Loucy (cell line): Measurements from ENCODE around the gene P3H1.
"Not testable (repeated sequence)": the region's sequence is repeated elsewhere in the genome, so short reads cannot be mapped to it uniquely, and the experiment has no call there.

Experiments used
- H2AFZ ChIP-seq: fragments of 200-600 bp; sonication (generic); 2 replicates; pipeline ENCODE4 v1.6.0; 2016; ENCODE audit warnings: antibody characterized with exemption, mild to moderate bottlenecking, low read length, moderate library complexity
- H3F3A ChIP-seq: fragments of 200-600 bp; 2 replicates; pipeline ENCODE4 v1.6.0; 2016; ENCODE audit warnings: antibody characterized with exemption, low read depth, mild to moderate bottlenecking
- H3K27me3 ChIP-seq: fragments of 200-600 bp; sonication (generic); 2 replicates; pipeline ENCODE4 v1.6.1; 2014; ENCODE audit warnings: low read length, mild to moderate bottlenecking; ENCODE audit not compliant: insufficient read depth, poor library complexity, severe bottlenecking
- H3K36me3 ChIP-seq: fragments of 200-600 bp; sonication (generic); 2 replicates; pipeline ENCODE4 v1.6.1; 2016; ENCODE audit warnings: low read length; ENCODE audit not compliant: insufficient read depth
- H3K4me1 ChIP-seq: fragments of 200-600 bp; sonication (generic); 2 replicates; pipeline ENCODE4 v1.5.1; 2014; ENCODE audit warnings: low read length, mild to moderate bottlenecking; ENCODE audit not compliant: insufficient read depth, poor library complexity, severe bottlenecking
- H3K4me2 ChIP-seq: fragments of 200-600 bp; sonication (generic); 2 replicates; pipeline ENCODE4 v1.6.0; 2014; ENCODE audit warnings: antibody characterized with exemption, low read length, low read depth, mild to moderate bottlenecking; ENCODE audit not compliant: poor library complexity, severe bottlenecking
- H3K4me3 ChIP-seq: fragments of 200-600 bp; sonication (generic); 2 replicates; pipeline ENCODE4 v1.5.1; 2014; ENCODE audit warnings: low read length, mild to moderate bottlenecking, mixed read lengths; ENCODE audit not compliant: poor library complexity, severe bottlenecking
- H3K79me2 ChIP-seq: fragments of 200-600 bp; sonication (generic); 2 replicates; pipeline ENCODE4 v1.6.1; 2014; ENCODE audit warnings: low read length; ENCODE audit not compliant: insufficient read depth
- H3K9ac ChIP-seq: fragments of 200-600 bp; sonication (generic); 2 replicates; pipeline ENCODE4 v1.6.0; 2014; ENCODE audit warnings: mild to moderate bottlenecking, low read depth, low read length, moderate library complexity; ENCODE audit not compliant: poor library complexity, severe bottlenecking
- H3K9me2 ChIP-seq: fragments of 200-600 bp; sonication (generic); replicated peaks from 2 replicates; pipeline ENCODE4 v1.6.1; 2016; ENCODE audit warnings: low read depth, low read length, mixed read lengths
- H3K9me3 ChIP-seq: fragments of 200-600 bp; sonication (generic); 2 replicates; pipeline ENCODE4 v1.6.1; 2014; ENCODE audit warnings: mild to moderate bottlenecking, antibody characterized with exemption, low read length, low read depth; ENCODE audit not compliant: insufficient read depth
- H4K20me1 ChIP-seq: fragments of 200-600 bp; sonication (generic); 2 replicates; pipeline ENCODE4 v1.6.0; 2014; ENCODE audit warnings: antibody characterized with exemption, low read length, mild to moderate bottlenecking; ENCODE audit not compliant: insufficient read depth, poor library complexity, severe bottlenecking
- EZH2phosphoT487 ChIP-seq: fragments of 200-600 bp; IDR thresholded peaks from 2 replicates; pipeline ENCODE4 v1.6.1; 2018; ENCODE audit warnings: antibody characterized with exemption, mild to moderate bottlenecking, moderate library complexity, borderline replicate concordance
- TF ChIP-seq, protein P1 (sequence below): fragments of 200-600 bp; sonication (generic); conservative IDR thresholded peaks from 2 replicates; pipeline ENCODE4 v1.5.1; 2014; ENCODE audit warnings: mild to moderate bottlenecking, antibody characterized with exemption, low read length

P3H1 gene

GRCh38 chr1:42721926-42722325 is 44.9 kb downstream of the P3H1 start:
- H4K20me1 ChIP-seq, result no peaks in the 10 kb centered on the region
- H3K36me3 ChIP-seq, result peaks cover 15% of the 10 kb centered on the region; the same call in 1 of the 2 replicates
- TF ChIP-seq EZH2phosphoT487, result no peak
- TF ChIP-seq, protein P1, sequence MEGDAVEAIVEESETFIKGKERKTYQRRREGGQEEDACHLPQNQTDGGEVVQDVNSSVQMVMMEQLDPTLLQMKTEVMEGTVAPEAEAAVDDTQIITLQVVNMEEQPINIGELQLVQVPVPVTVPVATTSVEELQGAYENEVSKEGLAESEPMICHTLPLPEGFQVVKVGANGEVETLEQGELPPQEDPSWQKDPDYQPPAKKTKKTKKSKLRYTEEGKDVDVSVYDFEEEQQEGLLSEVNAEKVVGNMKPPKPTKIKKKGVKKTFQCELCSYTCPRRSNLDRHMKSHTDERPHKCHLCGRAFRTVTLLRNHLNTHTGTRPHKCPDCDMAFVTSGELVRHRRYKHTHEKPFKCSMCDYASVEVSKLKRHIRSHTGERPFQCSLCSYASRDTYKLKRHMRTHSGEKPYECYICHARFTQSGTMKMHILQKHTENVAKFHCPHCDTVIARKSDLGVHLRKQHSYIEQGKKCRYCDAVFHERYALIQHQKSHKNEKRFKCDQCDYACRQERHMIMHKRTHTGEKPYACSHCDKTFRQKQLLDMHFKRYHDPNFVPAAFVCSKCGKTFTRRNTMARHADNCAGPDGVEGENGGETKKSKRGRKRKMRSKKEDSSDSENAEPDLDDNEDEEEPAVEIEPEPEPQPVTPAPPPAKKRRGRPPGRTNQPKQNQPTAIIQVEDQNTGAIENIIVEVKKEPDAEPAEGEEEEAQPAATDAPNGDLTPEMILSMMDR, result no peak
- no peak overlapping the region for H3K4me2 ChIP-seq
- H3K9me2 ChIP-seq, result no peaks in the 10 kb centered on the region
- H3K4me1 ChIP-seq, result no peaks in the 10 kb centered on the region
- no peaks in the 10 kb centered on the region for H3K27me3 ChIP-seq
- H2AFZ ChIP-seq, result no peak overlapping the region
- no peaks in the 10 kb centered on the region for H3K79me2 ChIP-seq
- H3K4me3 ChIP-seq, result no peak overlapping the region
- no peaks in the 10 kb centered on the region for H3K9me3 ChIP-seq
- H3F3A ChIP-seq, result no peaks in the 10 kb centered on the region
- H3K9ac ChIP-seq, result no peak overlapping the region

- Histone ChIP-seq H2AFZ (no peak overlapping the region), H3K4me3 (no peak overlapping the region), H3K79me2 (peaks cover 4% of the 10 kb centered on the region; the same call in 1 of the 2 replicates), H3K9ac (no peak overlapping the region), H3K27me3 (no peaks in the 10 kb centered on the region), H3K4me2 (no peak overlapping the region), H3K9me2 (no peaks in the 10 kb centered on the region), H3K9me3 (no peaks in the 10 kb centered on the region), H3K36me3 (peaks cover 22% of the 10 kb centered on the region; the same call in 1 of the 2 replicates), H4K20me1 (no peaks in the 10 kb centered on the region), H3F3A (no peaks in the 10 kb centered on the region), H3K4me1 (no peaks in the 10 kb centered on the region)
- no peak for TF ChIP-seq EZH2phosphoT487
- TF ChIP-seq, protein P1, result no peak
These were observed 46.0 kb downstream of the P3H1 start for GRCh38 chr1:42720868-42721267.

DNA sequence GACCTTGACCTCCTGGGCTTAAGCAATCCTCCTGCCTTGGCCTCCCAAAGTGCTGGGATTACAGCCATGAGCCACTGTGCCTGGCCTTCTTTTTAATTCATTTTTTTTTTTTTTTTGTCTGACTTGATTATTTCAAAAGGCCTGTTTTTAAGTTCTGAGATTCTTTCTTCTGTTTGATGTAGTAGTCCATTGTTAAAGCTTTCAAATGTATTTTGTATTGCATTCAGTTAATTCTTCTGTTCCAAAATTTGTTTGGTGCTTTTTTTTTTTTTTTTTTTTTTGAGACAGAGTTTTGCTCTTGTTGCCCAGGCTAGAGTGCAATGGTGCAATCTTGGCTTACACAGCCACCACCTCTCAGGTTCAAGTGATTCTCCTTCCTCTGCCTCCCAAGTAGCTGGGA is 52.4 kb downstream of the P3H1 start:
- H3K9ac ChIP-seq, H3F3A ChIP-seq, H3K27me3 ChIP-seq, H2AFZ ChIP-seq, H4K20me1 ChIP-seq, H3K4me2 ChIP-seq, H3K9me2 ChIP-seq, H3K4me3 ChIP-seq, H3K4me1 ChIP-seq: not testable (repeated sequence)
- Histone ChIP-seq H3K36me3 (peaks cover 66% of the 10 kb centered on the region; the same call in 1 of the 2 replicates), H3K79me2 (peaks cover 16% of the 10 kb centered on the region; the same call in 1 of the 2 replicates), H3K9me3 (peaks cover 20% of the 10 kb centered on the region; the same call in 1 of the 2 replicates)

GRCh38 chr1:42713293-42713692 is 53.5 kb downstream of the P3H1 start:
- H3K4me3 ChIP-seq, result no peak overlapping the region
- TF ChIP-seq EZH2phosphoT487, result no peak
- peaks cover 62% of the 10 kb centered on the region; the same call in 1 of the 2 replicates for H3K36me3 ChIP-seq
- H4K20me1 ChIP-seq, result no peaks in the 10 kb centered on the region
- H3K9me2 ChIP-seq, result no peaks in the 10 kb centered on the region
- no peaks in the 10 kb centered on the region for H3F3A ChIP-seq
- H2AFZ ChIP-seq, result no peak overlapping the region
- no peak overlapping the region for H3K9ac ChIP-seq
- peaks cover 16% of the 10 kb centered on the region; the same call in 1 of the 2 replicates for H3K79me2 ChIP-seq
- no peaks in the 10 kb centered on the region for H3K4me1 ChIP-seq
- no peak overlapping the region for H3K4me2 ChIP-seq
- peaks cover 20% of the 10 kb centered on the region; the same call in 1 of the 2 replicates for H3K9me3 ChIP-seq
- H3K27me3 ChIP-seq, result no peaks in the 10 kb centered on the region

GRCh38 chr1:42712808-42713207 is 54.0 kb downstream of the P3H1 start:
- H3K36me3 ChIP-seq, result peaks cover 64% of the 10 kb centered on the region; the same call in 1 of the 2 replicates
- H4K20me1 ChIP-seq, H3K27me3 ChIP-seq, H3F3A ChIP-seq, H3K4me2 ChIP-seq, H2AFZ ChIP-seq, H3K4me1 ChIP-seq, H3K9ac ChIP-seq, H3K4me3 ChIP-seq, H3K9me2 ChIP-seq: not testable (repeated sequence)
- H3K79me2 ChIP-seq, result peaks cover 16% of the 10 kb centered on the region; the same call in 1 of the 2 replicates
- peaks cover 20% of the 10 kb centered on the region; the same call in 1 of the 2 replicates for H3K9me3 ChIP-seq
